ENCODE data around the gene HEATR9.

HEATR9 gene

GRCh38 chr17:35889818-35890773 lies 21.4 kb upstream of the HEATR9 start:
- TF ChIP-seq EZH2phosphoT487 (IDR thresholded peaks at IDR 0.05; ENCODE audit: borderline replicate concordance) (no peak), CTCF (conservative IDR thresholded peaks at IDR 0.05; ENCODE audit: low read length) (no peak)
- H3K79me2 ChIP-seq (ENCODE audit: insufficient read depth, low read length): no peaks in the 10 kb centered on the region
- peak overlapping the region; percentile 6 for H3K4me2 ChIP-seq (ENCODE audit: low read depth, low read length, poor library complexity, severe bottlenecking)
- H3K4me1 ChIP-seq (ENCODE audit: insufficient read depth, low read length, poor library complexity, severe bottlenecking): peaks cover 12% of the 10 kb centered on the region
- H3K9ac ChIP-seq (ENCODE audit: low read depth, low read length, poor library complexity, severe bottlenecking): no peak overlapping the region
- peak overlapping the region; percentile 80 for H2AFZ ChIP-seq (ENCODE audit: low read length)
- H3K9me3 ChIP-seq (ENCODE audit: insufficient read depth, low read depth, low read length): no peaks in the 10 kb centered on the region
- no peaks in the 10 kb centered on the region for H3K36me3 ChIP-seq (ENCODE audit: insufficient read depth, low read length)
- no peaks in the 10 kb centered on the region for H3K27me3 ChIP-seq (ENCODE audit: insufficient read depth, low read length, poor library complexity, severe bottlenecking)
- no peaks in the 10 kb centered on the region for H4K20me1 ChIP-seq (ENCODE audit: insufficient read depth, low read length, poor library complexity, severe bottlenecking)
- no peaks in the 10 kb centered on the region for H3K9me2 ChIP-seq (replicated peaks; ENCODE audit: low read depth, low read length)
- no peaks in the 10 kb centered on the region for H3F3A ChIP-seq (ENCODE audit: low read depth)
- H3K4me3 ChIP-seq (ENCODE audit: low read length, poor library complexity, severe bottlenecking): no peak overlapping the region

GRCh38 chr17:35889241-35889640 lies 20.6 kb upstream of the HEATR9 start:
- no peaks in the 10 kb centered on the region for H3K9me2 ChIP-seq (replicated peaks; ENCODE audit: low read depth, low read length)
- H3K4me3 ChIP-seq (ENCODE audit: low read length, poor library complexity, severe bottlenecking): no peak overlapping the region
- no peaks in the 10 kb centered on the region for H3K36me3 ChIP-seq (ENCODE audit: insufficient read depth, low read length)
- no peaks in the 10 kb centered on the region for H3K9me3 ChIP-seq (ENCODE audit: insufficient read depth, low read depth, low read length)
- TF ChIP-seq CTCF (conservative IDR thresholded peaks at IDR 0.05; ENCODE audit: low read length): no peak
- no peak for TF ChIP-seq EZH2phosphoT487 (IDR thresholded peaks at IDR 0.05; ENCODE audit: borderline replicate concordance)
- no peak overlapping the region; the same call in 1 of the 2 replicates for H2AFZ ChIP-seq (ENCODE audit: low read length)
- peaks cover 12% of the 10 kb centered on the region for H3K4me1 ChIP-seq (ENCODE audit: insufficient read depth, low read length, poor library complexity, severe bottlenecking)
- no peak overlapping the region for H3K4me2 ChIP-seq (ENCODE audit: low read depth, low read length, poor library complexity, severe bottlenecking)
- no peaks in the 10 kb centered on the region for H3K27me3 ChIP-seq (ENCODE audit: insufficient read depth, low read length, poor library complexity, severe bottlenecking)
- no peak overlapping the region for H3K9ac ChIP-seq (ENCODE audit: low read depth, low read length, poor library complexity, severe bottlenecking)
- H3F3A ChIP-seq (ENCODE audit: low read depth): no peaks in the 10 kb centered on the region
- no peaks in the 10 kb centered on the region for H3K79me2 ChIP-seq (ENCODE audit: insufficient read depth, low read length)
- H4K20me1 ChIP-seq (ENCODE audit: insufficient read depth, low read length, poor library complexity, severe bottlenecking): no peaks in the 10 kb centered on the region

- TF ChIP-seq CTCF (conservative IDR thresholded peaks at IDR 0.05; ENCODE audit: low read length) (no peak), EZH2phosphoT487 (IDR thresholded peaks at IDR 0.05; ENCODE audit: borderline replicate concordance) (no peak)
- H3K27me3 ChIP-seq (ENCODE audit: insufficient read depth, low read length, poor library complexity, severe bottlenecking): no peaks in the 10 kb centered on the region
- H3K4me2 ChIP-seq (ENCODE audit: low read depth, low read length, poor library complexity, severe bottlenecking): no peak within 1 kb of the TSS
- no peaks in the 10 kb centered on the region for H3K9me2 ChIP-seq (replicated peaks; ENCODE audit: low read depth, low read length)
- no peak within 1 kb of the TSS for H3K4me3 ChIP-seq (ENCODE audit: low read length, poor library complexity, severe bottlenecking)
- no peaks in the 10 kb centered on the region for H3F3A ChIP-seq (ENCODE audit: low read depth)
- H2AFZ ChIP-seq (ENCODE audit: low read length): no peak within 1 kb of the TSS
- no peaks in the 10 kb centered on the region for H3K79me2 ChIP-seq (ENCODE audit: insufficient read depth, low read length)
- H3K36me3 ChIP-seq (ENCODE audit: insufficient read depth, low read length): no peaks in the 10 kb centered on the region
- peaks cover 11% of the 10 kb centered on the region for H3K4me1 ChIP-seq (ENCODE audit: insufficient read depth, low read length, poor library complexity, severe bottlenecking)
- H4K20me1 ChIP-seq (ENCODE audit: insufficient read depth, low read length, poor library complexity, severe bottlenecking): no peaks in the 10 kb centered on the region
- H3K9ac ChIP-seq (ENCODE audit: low read depth, low read length, poor library complexity, severe bottlenecking): no peak within 1 kb of the TSS
- no peaks in the 10 kb centered on the region for H3K9me3 ChIP-seq (ENCODE audit: insufficient read depth, low read depth, low read length)
Observed at GRCh38 chr17:35879773-35880654, 11.3 kb upstream of the HEATR9 start, which contains the start of gene CCL5. TSS of gene CCL5 (minus strand) at chr17:35880360.

Measured in Loucy (cell line).